ENCODE results near the gene CAPN5. TPM values are rescaled to one million over a fixed set of nuclear protein-coding genes. Genes with fewer than 3 reads are reported as not detected.

CAPN5 gene
- total and polyA plus RNA-seq, 2 experiments from 2014 or later, result 10.2 to 32.2 TPM

- DNase-seq (ENCODE audit: low spot score), result no peak
- no peak overlapping the region for H3K4me2 ChIP-seq
- TF ChIP-seq, protein P1, sequence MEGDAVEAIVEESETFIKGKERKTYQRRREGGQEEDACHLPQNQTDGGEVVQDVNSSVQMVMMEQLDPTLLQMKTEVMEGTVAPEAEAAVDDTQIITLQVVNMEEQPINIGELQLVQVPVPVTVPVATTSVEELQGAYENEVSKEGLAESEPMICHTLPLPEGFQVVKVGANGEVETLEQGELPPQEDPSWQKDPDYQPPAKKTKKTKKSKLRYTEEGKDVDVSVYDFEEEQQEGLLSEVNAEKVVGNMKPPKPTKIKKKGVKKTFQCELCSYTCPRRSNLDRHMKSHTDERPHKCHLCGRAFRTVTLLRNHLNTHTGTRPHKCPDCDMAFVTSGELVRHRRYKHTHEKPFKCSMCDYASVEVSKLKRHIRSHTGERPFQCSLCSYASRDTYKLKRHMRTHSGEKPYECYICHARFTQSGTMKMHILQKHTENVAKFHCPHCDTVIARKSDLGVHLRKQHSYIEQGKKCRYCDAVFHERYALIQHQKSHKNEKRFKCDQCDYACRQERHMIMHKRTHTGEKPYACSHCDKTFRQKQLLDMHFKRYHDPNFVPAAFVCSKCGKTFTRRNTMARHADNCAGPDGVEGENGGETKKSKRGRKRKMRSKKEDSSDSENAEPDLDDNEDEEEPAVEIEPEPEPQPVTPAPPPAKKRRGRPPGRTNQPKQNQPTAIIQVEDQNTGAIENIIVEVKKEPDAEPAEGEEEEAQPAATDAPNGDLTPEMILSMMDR (conservative IDR thresholded peaks at IDR 0.05; ENCODE audit: low read depth in 2 of 2), result no peak
- no peak for TF ChIP-seq CREB1 (CRISPR knock-in tag; IDR thresholded peaks at IDR 0.05; ENCODE audit: low read depth)
Observed at GRCh38 chr11:77108436-77108835, 41.7 kb downstream of the CAPN5 start.

GRCh38 chr11:77109236-77110019 is 42.7 kb downstream of the CAPN5 start:
- H3K4me2 ChIP-seq, result no peak overlapping the region
- no peak overlapping the region for H2AFZ ChIP-seq
- ATAC-seq (no peak), DNase-seq (ENCODE audit: low spot score) (no peak)
- H3K79me2 ChIP-seq (replicated peaks; ENCODE audit: insufficient read depth), result no peaks in the 10 kb centered on the region
- H3K9me3 Mint-ChIP-seq, result no peaks in the 10 kb centered on the region
- peaks cover 13% of the 10 kb centered on the region for H3K27me3 Mint-ChIP-seq (ENCODE audit: insufficient read depth, low read depth, poor library complexity)
- no peak overlapping the region for H3K27ac Mint-ChIP-seq
- no peaks in the 10 kb centered on the region for H3K27me3 ChIP-seq (ENCODE audit: insufficient read depth)
- no peaks in the 10 kb centered on the region; the same call in 2 of the 3 replicates for H3K36me3 Mint-ChIP-seq (ENCODE audit: low read depth)
- no peak overlapping the region for H3K4me3 Mint-ChIP-seq
- no peak overlapping the region for H3K27ac ChIP-seq (ENCODE audit: low read depth)
- H4K20me1 ChIP-seq (replicated peaks; ENCODE audit: insufficient read depth), result no peaks in the 10 kb centered on the region
- peaks cover 8% of the 10 kb centered on the region for H3K4me1 Mint-ChIP-seq
- H3F3A ChIP-seq (replicated peaks; ENCODE audit: low read depth), result no peaks in the 10 kb centered on the region
- H3K4me1 ChIP-seq (ENCODE audit: insufficient read depth), result no peaks in the 10 kb centered on the region
- no peaks in the 10 kb centered on the region for H3K36me3 ChIP-seq (ENCODE audit: insufficient read depth)
- H3K9me2 ChIP-seq (ENCODE audit: insufficient read depth), result no peaks in the 10 kb centered on the region
- no peak overlapping the region for H3K4me3 ChIP-seq
- TF ChIP-seq ZNF114 (CRISPR knock-in tag; IDR thresholded peaks at IDR 0.05) (no peak), NANOG (IDR thresholded peaks at IDR 0.05; ENCODE audit: borderline replicate concordance) (no peak), EZH2phosphoT487 (IDR thresholded peaks at IDR 0.05; ENCODE audit: unreplicated experiment) (no peak), CREB1 (CRISPR knock-in tag; IDR thresholded peaks at IDR 0.05; ENCODE audit: low read depth) (no peak), POLR2AphosphoS5 (IDR thresholded peaks at IDR 0.05; ENCODE audit: low read depth) (no peak), STAT1 (IDR thresholded peaks at IDR 0.05; ENCODE audit: unreplicated experiment) (no peak)
- TF ChIP-seq, protein P2, sequence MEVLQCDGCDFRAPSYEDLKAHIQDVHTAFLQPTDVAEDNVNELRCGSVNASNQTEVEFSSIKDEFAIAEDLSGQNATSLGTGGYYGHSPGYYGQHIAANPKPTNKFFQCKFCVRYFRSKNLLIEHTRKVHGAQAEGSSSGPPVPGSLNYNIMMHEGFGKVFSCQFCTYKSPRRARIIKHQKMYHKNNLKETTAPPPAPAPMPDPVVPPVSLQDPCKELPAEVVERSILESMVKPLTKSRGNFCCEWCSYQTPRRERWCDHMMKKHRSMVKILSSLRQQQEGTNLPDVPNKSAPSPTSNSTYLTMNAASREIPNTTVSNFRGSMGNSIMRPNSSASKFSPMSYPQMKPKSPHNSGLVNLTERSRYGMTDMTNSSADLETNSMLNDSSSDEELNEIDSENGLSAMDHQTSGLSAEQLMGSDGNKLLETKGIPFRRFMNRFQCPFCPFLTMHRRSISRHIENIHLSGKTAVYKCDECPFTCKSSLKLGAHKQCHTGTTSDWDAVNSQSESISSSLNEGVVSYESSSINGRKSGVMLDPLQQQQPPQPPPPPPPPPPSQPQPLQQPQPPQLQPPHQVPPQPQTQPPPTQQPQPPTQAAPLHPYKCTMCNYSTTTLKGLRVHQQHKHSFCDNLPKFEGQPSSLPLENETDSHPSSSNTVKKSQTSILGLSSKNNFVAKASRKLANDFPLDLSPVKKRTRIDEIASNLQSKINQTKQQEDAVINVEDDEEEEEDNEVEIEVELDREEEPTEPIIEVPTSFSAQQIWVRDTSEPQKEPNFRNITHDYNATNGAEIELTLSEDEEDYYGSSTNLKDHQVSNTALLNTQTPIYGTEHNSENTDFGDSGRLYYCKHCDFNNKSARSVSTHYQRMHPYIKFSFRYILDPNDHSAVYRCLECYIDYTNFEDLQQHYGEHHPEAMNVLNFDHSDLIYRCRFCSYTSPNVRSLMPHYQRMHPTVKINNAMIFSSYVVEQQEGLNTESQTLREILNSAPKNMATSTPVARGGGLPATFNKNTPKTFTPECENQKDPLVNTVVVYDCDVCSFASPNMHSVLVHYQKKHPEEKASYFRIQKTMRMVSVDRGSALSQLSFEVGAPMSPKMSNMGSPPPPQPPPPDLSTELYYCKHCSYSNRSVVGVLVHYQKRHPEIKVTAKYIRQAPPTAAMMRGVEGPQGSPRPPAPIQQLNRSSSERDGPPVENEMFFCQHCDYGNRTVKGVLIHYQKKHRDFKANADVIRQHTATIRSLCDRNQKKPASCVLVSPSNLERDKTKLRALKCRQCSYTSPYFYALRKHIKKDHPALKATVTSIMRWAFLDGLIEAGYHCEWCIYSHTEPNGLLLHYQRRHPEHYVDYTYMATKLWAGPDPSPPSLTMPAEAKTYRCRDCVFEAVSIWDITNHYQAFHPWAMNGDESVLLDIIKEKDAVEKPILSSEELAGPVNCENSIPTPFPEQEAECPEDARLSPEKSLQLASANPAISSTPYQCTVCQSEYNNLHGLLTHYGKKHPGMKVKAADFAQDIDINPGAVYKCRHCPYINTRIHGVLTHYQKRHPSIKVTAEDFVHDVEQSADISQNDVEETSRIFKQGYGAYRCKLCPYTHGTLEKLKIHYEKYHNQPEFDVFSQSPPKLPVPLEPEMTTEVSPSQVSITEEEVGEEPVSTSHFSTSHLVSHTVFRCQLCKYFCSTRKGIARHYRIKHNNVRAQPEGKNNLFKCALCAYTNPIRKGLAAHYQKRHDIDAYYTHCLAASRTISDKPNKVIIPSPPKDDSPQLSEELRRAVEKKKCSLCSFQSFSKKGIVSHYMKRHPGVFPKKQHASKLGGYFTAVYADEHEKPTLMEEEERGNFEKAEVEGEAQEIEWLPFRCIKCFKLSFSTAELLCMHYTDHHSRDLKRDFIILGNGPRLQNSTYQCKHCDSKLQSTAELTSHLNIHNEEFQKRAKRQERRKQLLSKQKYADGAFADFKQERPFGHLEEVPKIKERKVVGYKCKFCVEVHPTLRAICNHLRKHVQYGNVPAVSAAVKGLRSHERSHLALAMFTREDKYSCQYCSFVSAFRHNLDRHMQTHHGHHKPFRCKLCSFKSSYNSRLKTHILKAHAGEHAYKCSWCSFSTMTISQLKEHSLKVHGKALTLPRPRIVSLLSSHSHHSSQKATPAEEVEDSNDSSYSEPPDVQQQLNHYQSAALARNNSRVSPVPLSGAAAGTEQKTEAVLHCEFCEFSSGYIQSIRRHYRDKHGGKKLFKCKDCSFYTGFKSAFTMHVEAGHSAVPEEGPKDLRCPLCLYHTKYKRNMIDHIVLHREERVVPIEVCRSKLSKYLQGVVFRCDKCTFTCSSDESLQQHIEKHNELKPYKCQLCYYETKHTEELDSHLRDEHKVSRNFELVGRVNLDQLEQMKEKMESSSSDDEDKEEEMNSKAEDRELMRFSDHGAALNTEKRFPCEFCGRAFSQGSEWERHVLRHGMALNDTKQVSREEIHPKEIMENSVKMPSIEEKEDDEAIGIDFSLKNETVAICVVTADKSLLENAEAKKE (CRISPR knock-in tag; IDR thresholded peaks at IDR 0.05), result no peak
- TF ChIP-seq, protein P1 (conservative IDR thresholded peaks at IDR 0.05; ENCODE audit: low read depth in 2 of 2), result no peak
- TF ChIP-seq, protein P3, sequence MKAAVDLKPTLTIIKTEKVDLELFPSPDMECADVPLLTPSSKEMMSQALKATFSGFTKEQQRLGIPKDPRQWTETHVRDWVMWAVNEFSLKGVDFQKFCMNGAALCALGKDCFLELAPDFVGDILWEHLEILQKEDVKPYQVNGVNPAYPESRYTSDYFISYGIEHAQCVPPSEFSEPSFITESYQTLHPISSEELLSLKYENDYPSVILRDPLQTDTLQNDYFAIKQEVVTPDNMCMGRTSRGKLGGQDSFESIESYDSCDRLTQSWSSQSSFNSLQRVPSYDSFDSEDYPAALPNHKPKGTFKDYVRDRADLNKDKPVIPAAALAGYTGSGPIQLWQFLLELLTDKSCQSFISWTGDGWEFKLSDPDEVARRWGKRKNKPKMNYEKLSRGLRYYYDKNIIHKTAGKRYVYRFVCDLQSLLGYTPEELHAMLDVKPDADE (IDR thresholded peaks at IDR 0.05), result no peak

More at GRCh38 chr11:77108436-77108835, 41.7 kb downstream of the CAPN5 start:
- H3K27me3 Mint-ChIP-seq (ENCODE audit: insufficient read depth, low read depth, poor library complexity), result peaks cover 10% of the 10 kb centered on the region
- H3K27ac Mint-ChIP-seq, result no peak overlapping the region
- no peak for ATAC-seq
- peaks cover 4% of the 10 kb centered on the region for H3K4me1 Mint-ChIP-seq
- Histone ChIP-seq H3K4me3 (no peak overlapping the region), H2AFZ (no peak overlapping the region), H3K36me3 (ENCODE audit: insufficient read depth) (no peaks in the 10 kb centered on the region), H3K9me2 (ENCODE audit: insufficient read depth) (no peaks in the 10 kb centered on the region), H4K20me1 (replicated peaks; ENCODE audit: insufficient read depth) (no peaks in the 10 kb centered on the region), H3K4me1 (ENCODE audit: insufficient read depth) (no peaks in the 10 kb centered on the region), H3F3A (replicated peaks; ENCODE audit: low read depth) (no peaks in the 10 kb centered on the region), H3K79me2 (replicated peaks; ENCODE audit: insufficient read depth) (no peaks in the 10 kb centered on the region), H3K27ac (ENCODE audit: low read depth) (no peak overlapping the region), H3K27me3 (ENCODE audit: insufficient read depth) (no peaks in the 10 kb centered on the region)
- no peaks in the 10 kb centered on the region for H3K9me3 Mint-ChIP-seq
- no peaks in the 10 kb centered on the region; the same call in 2 of the 3 replicates for H3K36me3 Mint-ChIP-seq (ENCODE audit: low read depth)
- H3K4me3 Mint-ChIP-seq, result no peak overlapping the region

All from GM23338 (cell line).